Adrenal gland (tissue), 12 donors: ENCODE data around the gene TUBA4B. TPM values are rescaled to one million over a fixed set of nuclear protein-coding genes. Genes with fewer than 3 reads are reported as not detected.

Source experiments
- DNase-seq, 7 donors: peaks; one replicate each; pipeline ENCODE4 v3.0.0-alpha.2; 2019 to 2020
- H3K27ac ChIP-seq, 5 donors: fragments of 200-600 bp; sonication (generic) in 4 of 5; 1 replicate in 3 of 5; 2 replicates in 2 of 5; pipeline versions ENCODE4 v1.5.1 to v1.8.0; 2016 to 2020; ENCODE audit warnings: mild to moderate bottlenecking in 1 of 5
- H3K27me3 ChIP-seq: fragments of 200-600 bp; 2 replicates; pipeline ENCODE4 v1.8.0; 2021
- H3K36me3 ChIP-seq, 2 donors: fragments of 200-600 bp; replicated peaks in 1 of 2; 1 replicate in 1 of 2; 2 replicates in 1 of 2; pipeline versions ENCODE4 v1.5.1 to v1.8.0; 2018 to 2022
- H3K4me1 ChIP-seq, 2 donors: fragments of 200-600 bp; replicated peaks in 1 of 2; 1 replicate in 1 of 2; 2 replicates in 1 of 2; pipeline versions ENCODE4 v1.5.1 to v1.8.0; 2018 to 2021
- H3K4me3 ChIP-seq, 4 donors: fragments of 200-600 bp; sonication (generic) in 3 of 4; one replicate each; pipeline ENCODE4 v1.5.1; 2016 to 2018
- H3K9me3 ChIP-seq, 3 donors: fragments of 200-600 bp; sonication (generic) in 1 of 3; replicated peaks in 1 of 3; 1 replicate in 2 of 3; 2 replicates in 1 of 3; pipeline versions ENCODE4 v1.5.1 to v1.8.0; 2016 to 2021
- POLR2A ChIP-seq, 2 donors: fragments of 450-650 bp; IDR thresholded peaks; one replicate each; pipeline ENCODE4 v1.6.1; 2017; ENCODE audit warnings: antibody characterized with exemption in 2 of 2, mild to moderate bottlenecking in 2 of 2, moderate library complexity in 1 of 2
- WGBS, 4 donors: extraction: QIAGEN DNeasy Blood & Tissue Kit in 2 of 4; methylation state at CpG; one replicate each; pipeline versions ENCODE4 v1.1.5 to v1.1.7; 2013 to 2017; 5-methylcytosine and 5-hydroxymethylcytosine counted together
- intact Hi-C, 2 donors: fragments of 100-400 bp; cut with DNase I; formaldehyde crosslinking; loops; one replicate each; pipeline versions ENCODE4 v1.14.1 to v1.15.0; 2022 to 2023
- polyA plus RNA-seq, 3 donors: library from polyadenylated mRNA; stranded (reverse); fragments of 200-250 nt in 2 of 3; fragments of 350-450 nt in 1 of 3; fragmentation: Illumina TruSeq in 1 of 3; extraction: RNeasy Lipid Tissue Mini Kit (QIAGEN cat#74804) in 1 of 3; gene quantifications; one replicate each; pipeline ENCODE4 v1.2.3, GENCODE V29; 2013 to 2014
- total RNA-seq, 9 donors: library from RNA; depleted of rRNA in 4 of 9; stranded (reverse); fragments of >200 nt in 4 of 9; fragments of 120-200 nt in 1 of 9; fragmentation: NEBNext Ultra II Directional in 1 of 9; extraction: Animal tissue kit (Norgen Biotek cat#: 25700) in 1 of 9; gene quantifications; one replicate each; pipeline versions ENCODE4 v1.1.0 to v1.2.4, GENCODE V29; 2013 to 2023
- TF ChIP-seq, protein P1 (sequence below), 6 experiments: fragments of 450-650 bp in 4 of 6; fragments of 200-600 bp in 2 of 6; sonication (generic) in 1 of 6; IDR thresholded peaks; 1 replicate in 5 of 6; 2 replicates in 1 of 6; pipeline versions ENCODE4 v1.5.1 to v1.8.0; 2016 to 2021; ENCODE audit warnings: antibody characterized with exemption in 6 of 6, mild to moderate bottlenecking in 2 of 6, moderate library complexity in 1 of 6
- donor health status: healthy with polysubstance abuse.
- donor health status: Bipolar disorder and iron deficiency.
- donor health status: DM: yes; HTN: yes; CAD: no.
- donor health status: DM: no; HTN: no; CAD: no.
- donor health status: DM: no; HTN: no; CAD: no.
- donor health status: DM: yes; HTN: yes; CAD: no.

The TUBA4B gene
- total and polyA plus RNA-seq, 12 donors, result 0.07 to 0.14 TPM; not detected in 10

DNA sequence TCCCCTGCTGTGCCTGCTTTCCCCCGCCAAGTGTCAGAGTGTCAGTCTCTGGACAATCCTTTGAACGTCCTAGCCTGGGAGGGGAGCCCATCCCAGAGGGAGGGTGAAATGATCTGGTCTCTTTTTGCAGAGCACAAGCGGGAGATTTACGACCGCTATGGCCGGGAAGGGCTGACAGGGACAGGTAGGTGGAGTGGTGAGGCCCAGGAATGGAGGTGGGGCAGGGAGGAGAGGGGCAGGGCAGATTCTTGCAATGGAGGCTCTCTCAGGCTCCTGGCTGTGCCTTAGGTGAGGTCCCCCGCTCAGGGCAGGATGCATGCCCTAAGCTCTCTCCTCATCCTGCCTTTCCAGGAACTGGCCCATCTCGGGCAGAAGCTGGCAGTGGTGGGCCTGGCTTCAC lies 28.5 kb downstream of the TUBA4B start:
- 81 to 84% (median 83%) methylated on average over 7 to 8 of the region's 8 CpGs for WGBS, 4 donors
- Histone ChIP-seq H3K9me3 (no peaks in the 10 kb centered on the region), H3K36me3 (peaks cover 0 to 53% of the 10 kb centered on the region in 2 donors), H3K4me3 (no peak overlapping the region), H3K4me1 (peaks cover 14 to 33% of the 10 kb centered on the region in 2 donors), H3K27me3 (no peaks in the 10 kb centered on the region), H3K27ac (peak overlapping the region in 1 of 5 donors; percentile 99)
- no peak for TF ChIP-seq POLR2A (IDR thresholded peaks at IDR 0.05)
- TF ChIP-seq, protein P1, sequence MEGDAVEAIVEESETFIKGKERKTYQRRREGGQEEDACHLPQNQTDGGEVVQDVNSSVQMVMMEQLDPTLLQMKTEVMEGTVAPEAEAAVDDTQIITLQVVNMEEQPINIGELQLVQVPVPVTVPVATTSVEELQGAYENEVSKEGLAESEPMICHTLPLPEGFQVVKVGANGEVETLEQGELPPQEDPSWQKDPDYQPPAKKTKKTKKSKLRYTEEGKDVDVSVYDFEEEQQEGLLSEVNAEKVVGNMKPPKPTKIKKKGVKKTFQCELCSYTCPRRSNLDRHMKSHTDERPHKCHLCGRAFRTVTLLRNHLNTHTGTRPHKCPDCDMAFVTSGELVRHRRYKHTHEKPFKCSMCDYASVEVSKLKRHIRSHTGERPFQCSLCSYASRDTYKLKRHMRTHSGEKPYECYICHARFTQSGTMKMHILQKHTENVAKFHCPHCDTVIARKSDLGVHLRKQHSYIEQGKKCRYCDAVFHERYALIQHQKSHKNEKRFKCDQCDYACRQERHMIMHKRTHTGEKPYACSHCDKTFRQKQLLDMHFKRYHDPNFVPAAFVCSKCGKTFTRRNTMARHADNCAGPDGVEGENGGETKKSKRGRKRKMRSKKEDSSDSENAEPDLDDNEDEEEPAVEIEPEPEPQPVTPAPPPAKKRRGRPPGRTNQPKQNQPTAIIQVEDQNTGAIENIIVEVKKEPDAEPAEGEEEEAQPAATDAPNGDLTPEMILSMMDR (IDR thresholded peaks at IDR 0.05), result no peak
- DNase-seq, result no peak
- intact Hi-C loops, result no loop called here

DNA sequence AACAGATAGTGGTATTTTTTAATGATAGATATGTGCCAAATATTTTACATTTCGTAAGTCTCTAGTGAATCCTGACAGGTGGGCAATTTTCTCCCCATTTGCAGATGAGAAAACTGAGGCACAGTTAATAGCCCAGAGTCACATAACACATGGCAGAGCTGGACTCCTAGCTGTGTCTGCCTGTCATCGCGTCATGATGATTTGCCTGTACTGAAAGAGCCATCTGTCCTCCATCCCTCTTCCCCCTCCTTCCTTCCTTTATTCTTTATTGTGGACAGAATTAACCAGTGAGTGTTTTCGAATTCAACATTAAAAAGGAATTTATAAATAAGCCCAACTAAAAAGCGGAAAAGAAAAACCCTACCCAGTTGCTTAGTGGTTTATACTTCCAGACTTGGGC lies 29.3 kb downstream of the TUBA4B start:
- intact Hi-C loops, result no loop called here
- Histone ChIP-seq H3K36me3 (peaks cover 0 to 53% of the 10 kb centered on the region in 2 donors), H3K4me3 (no peak overlapping the region), H3K4me1 (peaks cover 14 to 33% of the 10 kb centered on the region in 2 donors), H3K27me3 (no peaks in the 10 kb centered on the region), H3K9me3 (no peaks in the 10 kb centered on the region), H3K27ac (peak overlapping the region in 1 of 5 donors; percentile 99)
- DNase-seq, result peak in 1 of 7 donors; percentile 14
- WGBS, 4 donors, result 81 to 92% (median 87%) methylated on average over 5 of the region's 5 CpGs
- TF ChIP-seq POLR2A (IDR thresholded peaks at IDR 0.05), result no peak

DNA sequence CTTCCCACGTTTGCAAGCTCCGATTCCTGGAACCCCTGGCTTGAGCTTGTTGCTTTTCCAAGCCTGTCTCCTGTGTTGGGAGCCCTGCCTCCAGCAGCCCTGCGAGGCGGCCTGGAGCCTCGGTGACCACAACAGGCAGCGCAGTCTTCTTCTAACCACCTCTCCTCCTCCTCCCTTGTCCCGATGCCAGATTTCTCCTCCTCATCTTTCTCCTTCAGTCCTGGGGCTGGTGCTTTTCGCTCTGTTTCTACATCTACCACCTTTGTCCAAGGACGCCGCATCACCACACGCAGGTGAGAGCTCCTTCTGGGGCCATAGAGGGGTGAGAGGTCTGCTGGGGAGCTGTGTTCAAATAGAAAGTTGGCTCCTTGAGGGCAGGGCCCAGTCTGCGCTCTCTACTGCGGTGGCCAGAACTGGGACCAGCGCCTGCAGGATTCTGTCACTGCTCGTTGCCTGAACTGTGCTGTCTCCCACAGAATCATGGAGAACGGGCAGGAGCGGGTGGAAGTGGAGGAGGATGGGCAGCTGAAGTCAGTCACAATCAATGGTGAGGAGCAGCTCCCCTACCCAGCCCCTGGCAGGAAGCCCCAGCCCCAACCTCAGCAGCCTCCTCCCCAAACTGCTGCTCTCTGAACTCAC lies 30.0 kb downstream of the TUBA4B start:
- Histone ChIP-seq H3K36me3 (peaks cover 0 to 53% of the 10 kb centered on the region in 2 donors), H3K27ac (peak overlapping the region in 1 of 5 donors; percentile 99), H3K4me1 (peaks cover 14 to 29% of the 10 kb centered on the region in 2 donors), H3K4me3 (no peak overlapping the region), H3K27me3 (no peaks in the 10 kb centered on the region), H3K9me3 (no peaks in the 10 kb centered on the region)
- TF ChIP-seq POLR2A (IDR thresholded peaks at IDR 0.05), result no peak
- TF ChIP-seq, protein P1 (IDR thresholded peaks at IDR 0.05), result no peak
- intact Hi-C loops, result no loop called here
- 91 to 95% (median 92%) methylated on average over 17 of the region's 17 CpGs for WGBS, 4 donors
- DNase-seq, result peak in 1 of 7 donors; percentile 22

DNA sequence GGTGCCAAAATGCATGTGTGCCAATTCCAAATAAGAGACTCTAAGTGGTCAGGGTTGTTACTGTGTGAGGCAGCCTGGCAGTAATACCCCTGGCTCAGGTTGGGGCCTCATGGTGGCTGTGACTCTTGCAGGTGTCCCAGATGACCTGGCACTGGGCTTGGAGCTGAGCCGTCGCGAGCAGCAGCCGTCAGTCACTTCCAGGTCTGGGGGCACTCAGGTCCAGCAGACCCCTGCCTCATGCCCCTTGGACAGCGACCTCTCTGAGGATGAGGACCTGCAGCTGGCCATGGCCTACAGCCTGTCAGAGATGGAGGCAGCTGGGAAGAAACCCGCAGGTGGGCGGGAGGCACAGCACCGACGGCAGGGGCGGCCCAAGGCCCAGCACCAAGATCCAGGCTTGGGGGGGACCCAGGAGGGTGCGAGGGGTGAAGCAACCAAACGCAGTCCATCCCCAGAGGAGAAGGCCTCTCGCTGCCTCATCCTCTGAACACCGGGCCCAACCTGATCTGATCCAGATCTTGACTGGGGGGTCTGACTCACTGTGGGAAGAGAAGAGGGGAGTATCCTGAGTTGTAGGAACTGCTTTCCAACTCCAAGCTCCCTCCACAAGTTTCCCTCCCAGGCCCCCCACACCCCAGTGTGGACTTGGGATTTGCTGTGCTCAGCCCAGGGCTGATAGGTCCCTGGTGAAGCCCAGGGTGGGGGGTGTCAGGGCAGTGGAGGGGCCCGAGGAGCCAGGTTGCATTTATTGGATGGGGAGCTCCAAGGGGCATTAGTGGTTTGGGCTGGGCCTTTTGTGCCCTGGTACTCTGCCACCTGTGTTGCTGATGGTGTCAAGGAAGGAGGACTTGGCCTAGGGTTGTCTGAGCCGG lies 31.7 kb downstream of the TUBA4B start:
- H3K4me3 ChIP-seq, result no peak overlapping the region
- peaks cover 0 to 53% of the 10 kb centered on the region in 2 donors for H3K36me3 ChIP-seq
- DNase-seq, result no peak
- TF ChIP-seq, protein P1 (IDR thresholded peaks at IDR 0.05), result no peak
- peak overlapping the region in 1 of 5 donors; percentile 69 for H3K27ac ChIP-seq
- H3K4me1 ChIP-seq, result peaks cover 7 to 29% of the 10 kb centered on the region in 2 donors
- WGBS, 4 donors, result 85 to 93% (median 88%) methylated on average over 8 to 16 of the region's 16 CpGs
- H3K27me3 ChIP-seq, result no peaks in the 10 kb centered on the region
- intact Hi-C loops, result no loop called here
- no peaks in the 10 kb centered on the region for H3K9me3 ChIP-seq
